GM12878 (cell line): ENCODE measurements around the gene ARHGAP20. TPM values are rescaled to one million over a fixed set of nuclear protein-coding genes. Genes with fewer than 3 reads are reported as not detected.

Experiments used
- ATAC-seq: fragments of 200-7000 bp; cut with Tn5 transposase; 3 replicates; pipeline ENCODE4 v1.9.1; 2020; ENCODE audit warnings: mild to moderate bottlenecking, moderate library complexity
- BruUV-seq: library from RNA; stranded (reverse); fragments of 400-500 nt; replicated peaks from 2 replicates; lab custom pipeline; 2021; lab: Mats Ljungman, UMichigan
- CTCF ChIA-PET: fragments of 300-600 bp; sonication (Branson Sonifier 250); formaldehyde crosslinking; extraction: SDS; loops from one replicate; lab custom pipeline; 2021; ENCODE audit warnings: inconsistent platforms; lab: Yijun Ruan, JAX
- POLR2A ChIA-PET: fragments of 350-600 bp; formaldehyde crosslinking; extraction: SDS; loops from one replicate; lab custom pipeline; 2021; ENCODE audit warnings: inconsistent platforms; lab: Charles Lee
- RAD21 ChIA-PET: fragments of 300-600 bp; sonication (Branson Sonifier 250); formaldehyde crosslinking; loops from one replicate; lab custom pipeline; 2023; ENCODE audit warnings: antibody characterized with exemption; ENCODE audit not compliant: unreplicated experiment; lab: Charles Lee
- SMC1A ChIA-PET: fragments of 300-600 bp; sonication (Branson Sonifier 250); formaldehyde crosslinking; loops from one replicate; lab custom pipeline; 2023; ENCODE audit not compliant: unreplicated experiment, uncharacterized antibody; lab: Charles Lee
- DNase-seq: peaks from one replicate; pipeline ENCODE4 v3.0.0-alpha.2; 2011; ENCODE audit warnings: low read depth, low spot score
- FAIRE-seq: peaks from 3 replicates; lab custom pipeline; 2011; peaks lifted over from hg19 to GRCh38; lab: Jason Lieb, UNC
- H2AFZ ChIP-seq: 2 replicates; pipeline ENCODE4 v1.6.0; 2011; ENCODE audit warnings: low read depth, low read length, control low read depth; ENCODE audit not compliant: control insufficient read depth
- H3K27ac ChIP-seq: 2 replicates; pipeline ENCODE4 v1.5.1; 2011; ENCODE audit warnings: control low read depth; ENCODE audit not compliant: control insufficient read depth, insufficient read depth
- H3K27me3 ChIP-seq, 2 experiments: replicated peaks in 1 of 2; 2 replicates each; pipeline versions ENCODE4 v1.6.0 to v1.6.1; 2011; ENCODE audit warnings: low read length in 1 of 2; ENCODE audit not compliant: control insufficient read depth in 2 of 2, insufficient read depth in 2 of 2
- H3K36me3 ChIP-seq, 2 experiments: 2 replicates each; pipeline ENCODE4 v1.5.1; 2011; ENCODE audit warnings: low read length in 1 of 2; ENCODE audit not compliant: control insufficient read depth in 2 of 2, insufficient read depth in 2 of 2
- H3K4me1 ChIP-seq: 2 replicates; pipeline ENCODE4 v1.6.1; 2011; ENCODE audit warnings: mild to moderate bottlenecking, low read length, moderate library complexity, mixed read lengths; ENCODE audit not compliant: control insufficient read depth, insufficient read depth
- H3K4me2 ChIP-seq: 2 replicates; pipeline ENCODE4 v1.6.0; 2011; ENCODE audit warnings: control low read depth; ENCODE audit not compliant: control insufficient read depth, insufficient read depth
- H3K4me3 ChIP-seq: fragments of 200-600 bp; sonication (generic); 2 replicates; pipeline ENCODE4 v1.5.1; 2016
- H3K79me2 ChIP-seq: 2 replicates; pipeline ENCODE4 v1.6.0; 2011; ENCODE audit warnings: low read length; ENCODE audit not compliant: control insufficient read depth, insufficient read depth
- H3K9ac ChIP-seq: 2 replicates; pipeline ENCODE4 v1.8.0; 2011; ENCODE audit warnings: low read length, control low read depth, mixed read lengths; ENCODE audit not compliant: control insufficient read depth, insufficient read depth
- H3K9me3 ChIP-seq: replicated peaks from 3 replicates; pipeline ENCODE4 v1.5.1; 2011; ENCODE audit warnings: mild to moderate bottlenecking, low read length; ENCODE audit not compliant: control insufficient read depth, insufficient read depth
- H4K20me1 ChIP-seq: 2 replicates; pipeline ENCODE4 v1.6.0; 2011; ENCODE audit not compliant: control insufficient read depth, insufficient read depth
- E2F8 ChIP-seq: fragments of 450-650 bp; IDR thresholded peaks from 2 replicates; pipeline ENCODE4 v1.6.1; 2018; ENCODE audit warnings: mild to moderate bottlenecking, low read depth, moderate library complexity; ENCODE audit not compliant: partially characterized antibody
- PKNOX1 ChIP-seq: fragments of 450-650 bp; IDR thresholded peaks from 2 replicates; pipeline ENCODE4 v1.6.1; 2016; ENCODE audit warnings: mild to moderate bottlenecking
- YBX1 ChIP-seq: fragments of 450-650 bp; IDR thresholded peaks from 2 replicates; pipeline ENCODE4 v1.6.1; 2016; ENCODE audit warnings: antibody characterized with exemption
- ZBED1 ChIP-seq: IDR thresholded peaks from 2 replicates; pipeline ENCODE4 v1.6.1; 2016; ENCODE audit warnings: borderline replicate concordance
- WGBS: methylation state at CpG from one replicate; pipeline ENCODE4 v1.1.6; 2016; ENCODE audit warnings: low lambda C conversion rate; ENCODE audit not compliant: insufficient replicate concordance, insufficient coverage; ENCODE audit errors: missing lambda C conversion rate; 5-methylcytosine and 5-hydroxymethylcytosine counted together
- in situ Hi-C: fragments of 300-500 bp; cut with MboI; formaldehyde crosslinking; loops from 9 replicates; pipeline ENCODE4 v1.14.3; 2018; ENCODE audit warnings: mixed read lengths
- intact Hi-C: fragments of 100-400 bp; cut with micrococcal nuclease; formaldehyde crosslinking; loops from one replicate; pipeline ENCODE4 v1.14.2; 2022; ENCODE audit not compliant: unreplicated experiment
- polyA plus RNA-seq, 11 experiments: library from polyadenylated mRNA; depleted of rRNA in 4 of 11; unstranded in 6 of 11; stranded (reverse) in 5 of 11; fragments of >200 nt; fragmentation: Nextera tagmentation in 4 of 11; fragmentation: Illumina TruSeq in 1 of 11; extraction: Ambion mirVana in 4 of 11; extraction: Trizol in 1 of 11; gene quantifications; 1 replicate in 1 of 11; 2 replicates in 10 of 11; pipeline versions ENCODE4 v1.2.1 to v1.2.3, GENCODE V29; 2011 to 2016; ENCODE audit warnings: inconsistent platforms in 2 of 11, missing spikeins in 2 of 11, low read depth in 1 of 11
- total RNA-seq, 4 experiments: library from RNA; depleted of rRNA in 3 of 4; stranded (reverse); fragments of >200 nt in 3 of 4; fragmentation: Illumina TruSeq in 1 of 4; extraction: Trizol in 1 of 4; gene quantifications; 2 replicates each; pipeline versions ENCODE4 v1.2.1 to v1.2.3, GENCODE V29; 2013 to 2021

The ARHGAP20 gene
- total and polyA plus RNA-seq, 10 of the 15 experiments (the other 5 are each of a cell fraction or from before 2014, with no cell fraction given), result 0.01 TPM; not detected in 9

- 10% methylated on average over 33 of the region's 33 CpGs for WGBS
- no TSS peak for BruUV-seq
- H3K9ac ChIP-seq, result no peak overlapping the region
- CTCF ChIA-PET, result no interaction called here
- H4K20me1 ChIP-seq, result no peaks in the 10 kb centered on the region
- intact Hi-C loops (no loop called here), in situ Hi-C loops (no loop called here)
- H3K4me3 ChIP-seq, result no peak overlapping the region
- no peak for DNase-seq
- RAD21 ChIA-PET, result no interaction called here
- POLR2A ChIA-PET, result no interaction called here
- ATAC-seq, result no peak
- H3K36me3 ChIP-seq, result no peaks in the 10 kb centered on the region
- TF ChIP-seq ZBED1 (no peak), PKNOX1 (no peak), E2F8 (no peak), YBX1 (no peak)
- H3K79me2 ChIP-seq, result no peaks in the 10 kb centered on the region
- H3K4me2 ChIP-seq, result peak overlapping the region; percentile 38; the same call in 1 of the 2 replicates
- no peak overlapping the region for H2AFZ ChIP-seq
- H3K9me3 ChIP-seq, result no peaks in the 10 kb centered on the region
- H3K4me1 ChIP-seq, result no peaks in the 10 kb centered on the region
- SMC1A ChIA-PET, result no interaction called here
- peaks cover 11 to 12% of the 10 kb centered on the region in 2 experiments for H3K27me3 ChIP-seq
- FAIRE-seq, result peak; percentile 44
- no peak overlapping the region for H3K27ac ChIP-seq
These were observed 1.4 kb downstream of the ARHGAP20 start for GRCh38 chr11:110710628-110711381.
